HG03135 (cell line): ENCODE data around the gene HDAC10.

ENCODE experiments used
- ATAC-seq: cut with Tn5 transposase; IDR thresholded peaks from one replicate; pipeline ENCODE4 v1.9.1; 2021; ENCODE audit warnings: mild to moderate bottlenecking, moderate library complexity; ENCODE audit not compliant: unreplicated experiment

HDAC10 gene

GRCh38 chr22:50243685-50244419 lies 7.2 kb downstream of the HDAC10 start:
- no peak for ATAC-seq

GRCh38 chr22:50242406-50242949 lies 8.6 kb downstream of the HDAC10 start:
- no peak for ATAC-seq

- no peak for ATAC-seq
Observed at GRCh38 chr22:50238755-50239154, 12.3 kb downstream of the HDAC10 start.

- ATAC-seq: no peak
Observed at GRCh38 chr22:50236731-50237409, 14.2 kb downstream of the HDAC10 start.

DNA sequence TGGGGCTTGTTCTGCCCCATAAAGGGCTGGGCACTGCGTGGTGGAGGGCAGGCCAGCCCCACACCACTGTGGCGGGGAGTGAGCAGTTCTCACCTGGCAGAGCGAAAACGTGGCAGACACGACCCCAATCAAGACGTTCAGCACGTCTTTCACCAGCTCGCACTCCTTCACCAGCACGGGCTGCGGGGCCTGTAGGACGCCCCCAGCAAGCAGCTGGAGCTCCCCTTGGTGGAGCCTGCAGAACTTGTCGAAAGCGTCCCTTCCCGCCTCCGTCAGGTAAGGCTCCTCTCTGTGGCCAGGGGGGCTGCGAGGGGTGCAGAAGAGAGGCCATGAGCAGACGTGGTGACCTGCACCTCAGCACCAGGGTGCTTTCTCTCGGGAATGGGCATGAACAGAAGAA lies 17.8 kb downstream of the HDAC10 start:
- no peak for ATAC-seq

DNA sequence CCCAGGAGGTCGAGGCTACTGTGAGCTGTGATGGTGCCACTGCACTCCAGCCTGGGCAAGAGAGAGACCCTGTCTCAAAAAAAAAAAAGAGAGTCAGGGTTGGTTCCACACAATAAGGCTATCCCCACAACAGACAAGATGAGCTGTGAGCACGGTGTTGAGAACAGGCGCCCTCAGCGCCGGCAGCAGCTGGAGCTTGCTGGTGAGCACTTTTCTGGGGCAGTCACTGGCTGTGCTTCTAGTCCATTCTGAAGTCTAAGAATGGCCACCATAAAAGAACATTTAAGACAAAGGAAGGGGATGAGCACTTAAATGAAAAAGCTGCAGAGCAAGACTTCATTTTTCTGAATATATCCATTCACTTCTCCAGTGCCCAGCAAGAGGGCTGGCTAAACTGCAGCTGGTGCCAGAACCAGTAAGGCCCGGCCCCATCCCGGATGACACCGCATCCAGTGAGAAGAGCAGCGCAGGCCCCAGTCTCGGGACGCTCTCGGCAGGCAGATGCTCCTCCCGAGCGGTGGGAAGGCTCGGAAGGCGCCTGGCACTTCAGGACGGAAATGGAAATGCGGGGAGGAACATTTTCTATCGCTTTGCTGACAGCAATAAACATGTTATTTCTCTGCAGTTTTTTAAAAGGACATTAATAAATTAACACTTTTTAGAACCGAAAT lies 18.4 kb downstream of the HDAC10 start:
- no peak for ATAC-seq

- no peak for ATAC-seq
Observed at GRCh38 chr22:50229370-50229769, 21.7 kb downstream of the HDAC10 start.

GRCh38 chr22:50228366-50228765 lies 22.7 kb downstream of the HDAC10 start:
- no peak for ATAC-seq

GRCh38 chr22:50227579-50228215 lies 23.4 kb downstream of the HDAC10 start:
- no peak for ATAC-seq

- ATAC-seq: no peak
Observed at GRCh38 chr22:50226875-50227165, 24.2 kb downstream of the HDAC10 start.

DNA sequence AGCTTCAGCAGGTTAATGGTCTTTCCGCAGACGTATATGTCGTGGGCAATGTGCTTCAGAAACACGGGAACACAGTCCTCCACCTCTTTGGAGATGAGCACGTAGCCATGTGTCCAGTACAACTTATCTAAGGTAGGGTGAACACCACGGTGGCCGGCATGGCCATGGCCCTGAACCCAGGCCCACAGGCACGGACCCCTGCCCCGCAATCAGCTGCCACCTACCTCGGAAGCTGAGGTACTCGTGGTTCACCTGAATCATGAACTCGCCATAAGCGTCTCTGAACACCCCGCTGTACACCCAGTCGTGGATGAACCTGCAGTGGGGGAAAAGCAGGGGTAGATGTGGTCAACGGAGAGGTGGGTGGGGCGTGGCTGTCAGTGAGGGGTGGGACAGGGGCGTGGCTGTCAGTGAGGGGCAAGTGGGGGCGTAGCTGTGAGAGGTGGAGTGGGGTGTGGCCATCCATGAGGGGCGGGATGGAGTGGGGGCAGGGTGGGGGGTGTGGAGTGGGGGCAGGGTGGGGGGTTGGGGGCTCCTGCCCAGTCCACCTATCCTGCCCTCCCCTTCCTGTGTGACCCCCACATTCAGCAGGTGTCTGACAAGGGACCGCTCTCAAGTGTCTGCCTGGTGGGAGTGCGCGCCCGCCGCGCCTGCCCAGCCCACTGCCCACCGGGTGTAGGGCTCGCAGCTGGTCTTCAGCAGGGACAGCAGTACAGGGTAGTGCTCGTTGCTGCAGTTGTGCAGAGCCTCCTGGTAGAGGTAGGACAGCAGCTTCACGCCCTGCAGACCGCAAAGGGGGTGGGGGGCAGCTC lies 24.8 kb downstream of the HDAC10 start:
- ATAC-seq: no peak

- no peak for ATAC-seq
Observed at GRCh38 chr22:50225200-50225969, 25.7 kb downstream of the HDAC10 start.

DNA sequence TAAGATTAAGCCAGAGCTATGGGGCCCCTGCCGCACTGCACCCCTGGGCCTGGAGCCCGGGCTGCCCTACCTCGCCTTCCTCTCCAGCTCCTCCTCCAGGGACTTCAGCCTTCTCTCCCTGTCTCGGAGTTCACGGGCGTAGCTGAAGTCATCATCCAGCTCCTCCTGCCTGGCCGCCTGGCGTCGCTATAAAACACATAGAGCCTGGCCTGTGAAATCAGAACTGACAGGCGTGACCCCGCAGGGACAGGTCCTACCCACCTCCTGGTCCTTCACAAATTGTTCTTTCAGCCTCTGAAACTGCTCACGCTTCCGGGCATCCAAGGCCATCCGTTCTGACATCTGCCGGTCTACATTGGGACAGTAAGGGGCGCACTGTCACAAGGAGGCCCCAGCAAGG lies 27.0 kb downstream of the HDAC10 start:
- ATAC-seq: no peak

- no peak for ATAC-seq
Observed at GRCh38 chr22:50222508-50222907, 28.6 kb downstream of the HDAC10 start.

DNA sequence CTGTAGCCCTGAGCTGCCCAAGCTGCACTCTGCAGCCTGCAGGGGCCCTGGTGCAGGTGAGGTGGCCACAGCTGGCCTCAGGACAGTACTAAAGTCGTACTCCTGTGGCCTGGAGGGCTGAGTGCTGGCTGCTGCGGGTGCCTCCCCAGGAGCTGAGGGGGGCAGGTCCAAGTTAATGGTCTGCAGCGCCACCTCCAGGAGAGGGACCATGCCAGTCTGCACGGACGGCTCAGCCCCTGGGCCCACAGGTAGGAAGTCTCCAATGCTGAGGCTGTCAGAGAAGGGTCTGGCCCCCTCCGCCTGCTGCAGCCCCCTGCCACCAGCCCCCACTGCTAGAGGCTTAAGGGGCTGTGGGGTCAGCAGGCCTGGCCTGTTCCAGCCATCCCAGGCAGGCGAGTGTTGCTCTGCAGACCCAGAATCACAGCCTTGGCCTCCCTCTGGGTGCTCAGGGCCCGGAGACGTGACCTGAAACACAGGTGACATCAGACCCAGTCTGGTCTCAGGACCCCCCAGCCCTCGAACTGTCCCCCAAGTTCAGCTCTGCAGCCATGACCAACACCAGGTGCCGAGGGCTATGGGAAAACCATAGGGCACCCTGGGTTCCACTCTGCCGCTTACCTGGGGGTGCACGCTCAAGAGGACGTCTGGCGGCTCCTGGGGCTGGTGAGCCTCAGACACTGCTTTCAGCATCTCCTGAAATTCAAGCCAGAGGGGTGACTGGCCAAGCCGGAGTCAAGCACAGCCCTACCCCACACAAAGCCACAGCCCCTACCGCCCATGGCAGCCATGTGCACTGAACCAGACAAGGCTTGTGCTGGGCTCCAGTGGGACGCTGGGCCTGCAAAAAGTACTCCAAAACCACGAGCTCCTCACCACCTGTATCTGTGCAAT lies 29.4 kb downstream of the HDAC10 start:
- no peak for ATAC-seq

GRCh38 chr22:50220603-50221409 lies 30.3 kb downstream of the HDAC10 start:
- ATAC-seq: no peak

DNA sequence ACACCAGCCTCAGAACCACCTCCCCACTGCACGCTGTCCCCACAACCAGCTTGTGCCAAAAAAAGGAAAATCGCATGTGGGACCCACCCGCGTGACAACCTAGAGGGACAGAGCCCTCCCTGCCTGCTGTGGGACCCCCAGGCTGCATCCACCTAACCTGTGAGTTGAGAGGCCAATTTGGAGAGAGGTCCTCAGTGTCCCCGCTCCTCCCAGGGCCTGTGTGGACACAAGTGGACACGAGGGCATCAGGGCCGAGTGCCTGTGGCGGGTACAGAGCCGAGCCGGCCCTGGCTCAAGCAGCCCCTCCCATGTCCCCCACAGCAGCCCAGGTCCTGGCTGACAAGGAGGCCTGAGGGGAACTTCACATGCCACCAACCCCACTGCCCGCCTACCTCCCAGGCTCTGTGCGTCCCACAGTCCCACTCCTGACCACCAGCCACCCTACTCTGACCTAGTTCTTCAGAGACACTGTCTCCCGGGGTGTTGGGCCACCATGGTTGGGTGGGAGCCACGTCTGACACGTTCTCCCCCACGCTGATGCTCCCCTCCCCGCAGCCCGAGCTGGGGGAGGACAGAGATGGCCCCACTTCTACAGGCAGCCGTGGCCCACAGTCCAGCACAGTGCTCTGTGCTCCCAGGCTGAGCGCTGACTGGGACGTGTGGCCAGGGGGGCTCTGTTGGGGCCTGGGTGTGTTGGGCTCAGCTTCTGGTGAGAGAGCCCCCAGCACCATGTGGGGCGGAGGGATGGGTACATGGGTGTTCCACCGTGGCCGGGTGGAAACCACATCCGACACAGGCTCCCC lies 31.1 kb downstream of the HDAC10 start:
- ATAC-seq: no peak
